ENCODE results near the gene MRGPRD. TPM values are rescaled to one million over a fixed set of nuclear protein-coding genes. Genes with fewer than 3 reads are reported as not detected.
A peak's percentile ranks its signal among the peaks of the same experiment; 100 is the strongest.

The MRGPRD gene
- total and polyA plus RNA-seq, 4 donors, result not detected

- Histone ChIP-seq H3K9ac (ENCODE audit: low read depth in 1 of 2, low read length in 2 of 2) (no peak overlapping the region), H3K4me1 (ENCODE audit: control insufficient read depth in 4 of 4, insufficient read depth in 4 of 4, low read length in 3 of 4) (peaks cover 27 to 49% (median 43%) of the 10 kb centered on the region in 4 donors), H3K27me3 (ENCODE audit: control insufficient read depth in 4 of 4, insufficient read depth in 4 of 4, low read length in 3 of 4) (no peaks in the 10 kb centered on the region), H3K9me3 (ENCODE audit: control insufficient read depth in 4 of 4, low read length in 3 of 4) (no peaks in the 10 kb centered on the region), H3K36me3 (ENCODE audit: control insufficient read depth in 4 of 4, insufficient read depth in 3 of 4, low read depth in 1 of 4, low read length in 3 of 4) (no peaks in the 10 kb centered on the region), H3K27ac (ENCODE audit: low read depth in 1 of 2, low read length in 2 of 2) (no peak overlapping the region), H3K4me3 (ENCODE audit: low read depth in 1 of 3, low read length in 3 of 3) (no peak overlapping the region)
- WGBS, result 93% methylated on average over 48 of the region's 48 CpGs
- TF ChIP-seq, protein P1, sequence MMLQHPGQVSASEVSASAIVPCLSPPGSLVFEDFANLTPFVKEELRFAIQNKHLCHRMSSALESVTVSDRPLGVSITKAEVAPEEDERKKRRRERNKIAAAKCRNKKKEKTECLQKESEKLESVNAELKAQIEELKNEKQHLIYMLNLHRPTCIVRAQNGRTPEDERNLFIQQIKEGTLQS (IDR thresholded peaks at IDR 0.05), result no peak
- TF ChIP-seq FOXA2 (IDR thresholded peaks at IDR 0.05), result no peak
- TF ChIP-seq RXRA (IDR thresholded peaks at IDR 0.05), result no peak
- no peak for TF ChIP-seq GABPA (IDR thresholded peaks at IDR 0.05 in 1 of 2, conservative IDR thresholded peaks at IDR 0.05 in 1 of 2)
- no peak for TF ChIP-seq JUND (IDR thresholded peaks at IDR 0.05)
- TF ChIP-seq, protein P2, sequence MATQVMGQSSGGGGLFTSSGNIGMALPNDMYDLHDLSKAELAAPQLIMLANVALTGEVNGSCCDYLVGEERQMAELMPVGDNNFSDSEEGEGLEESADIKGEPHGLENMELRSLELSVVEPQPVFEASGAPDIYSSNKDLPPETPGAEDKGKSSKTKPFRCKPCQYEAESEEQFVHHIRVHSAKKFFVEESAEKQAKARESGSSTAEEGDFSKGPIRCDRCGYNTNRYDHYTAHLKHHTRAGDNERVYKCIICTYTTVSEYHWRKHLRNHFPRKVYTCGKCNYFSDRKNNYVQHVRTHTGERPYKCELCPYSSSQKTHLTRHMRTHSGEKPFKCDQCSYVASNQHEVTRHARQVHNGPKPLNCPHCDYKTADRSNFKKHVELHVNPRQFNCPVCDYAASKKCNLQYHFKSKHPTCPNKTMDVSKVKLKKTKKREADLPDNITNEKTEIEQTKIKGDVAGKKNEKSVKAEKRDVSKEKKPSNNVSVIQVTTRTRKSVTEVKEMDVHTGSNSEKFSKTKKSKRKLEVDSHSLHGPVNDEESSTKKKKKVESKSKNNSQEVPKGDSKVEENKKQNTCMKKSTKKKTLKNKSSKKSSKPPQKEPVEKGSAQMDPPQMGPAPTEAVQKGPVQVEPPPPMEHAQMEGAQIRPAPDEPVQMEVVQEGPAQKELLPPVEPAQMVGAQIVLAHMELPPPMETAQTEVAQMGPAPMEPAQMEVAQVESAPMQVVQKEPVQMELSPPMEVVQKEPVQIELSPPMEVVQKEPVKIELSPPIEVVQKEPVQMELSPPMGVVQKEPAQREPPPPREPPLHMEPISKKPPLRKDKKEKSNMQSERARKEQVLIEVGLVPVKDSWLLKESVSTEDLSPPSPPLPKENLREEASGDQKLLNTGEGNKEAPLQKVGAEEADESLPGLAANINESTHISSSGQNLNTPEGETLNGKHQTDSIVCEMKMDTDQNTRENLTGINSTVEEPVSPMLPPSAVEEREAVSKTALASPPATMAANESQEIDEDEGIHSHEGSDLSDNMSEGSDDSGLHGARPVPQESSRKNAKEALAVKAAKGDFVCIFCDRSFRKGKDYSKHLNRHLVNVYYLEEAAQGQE (IDR thresholded peaks at IDR 0.05), result no peak
- no peak for TF ChIP-seq HNF4G (IDR thresholded peaks at IDR 0.05)
- TF ChIP-seq CTCF (IDR thresholded peaks at IDR 0.05; ENCODE audit: low read depth, low read length, missing input control), result no peak
- no peak for TF ChIP-seq FOXA1 (IDR thresholded peaks at IDR 0.05)
- TF ChIP-seq YY1 (IDR thresholded peaks at IDR 0.05), result no peak
- peak; percentile 23 for DNase-seq (ENCODE audit: low spot score)
Measured at GRCh38 chr11:69005631-69006368, 25.0 kb upstream of the MRGPRD start.

GRCh38 chr11:69005183-69005630 is 24.4 kb upstream of the MRGPRD start:
- H3K27ac ChIP-seq (ENCODE audit: low read depth in 1 of 2, low read length in 2 of 2), result no peak overlapping the region
- H3K9ac ChIP-seq (ENCODE audit: low read depth in 1 of 2, low read length in 2 of 2), result no peak overlapping the region
- no peaks in the 10 kb centered on the region for H3K9me3 ChIP-seq (ENCODE audit: control insufficient read depth in 4 of 4, low read length in 3 of 4)
- 96% methylated on average over 27 of the region's 27 CpGs for WGBS
- H3K27me3 ChIP-seq (ENCODE audit: control insufficient read depth in 4 of 4, insufficient read depth in 4 of 4, low read length in 3 of 4), result no peaks in the 10 kb centered on the region
- no peak for TF ChIP-seq CTCF (IDR thresholded peaks at IDR 0.05; ENCODE audit: low read depth, low read length, missing input control)
- TF ChIP-seq ZBTB33 (IDR thresholded peaks at IDR 0.05), result no peak
- TF ChIP-seq SP1 (IDR thresholded peaks at IDR 0.05), result no peak
- TF ChIP-seq EGR1 (IDR thresholded peaks at IDR 0.05; ENCODE audit: low read depth in 2 of 2), result no peak
- no peak for TF ChIP-seq FOXA2 (IDR thresholded peaks at IDR 0.05)
- no peak for TF ChIP-seq FOXA1 (IDR thresholded peaks at IDR 0.05)
- TF ChIP-seq MAX (IDR thresholded peaks at IDR 0.05), result no peak
- no peak overlapping the region for H3K4me3 ChIP-seq (ENCODE audit: low read depth in 1 of 3, low read length in 3 of 3)
- H3K4me1 ChIP-seq (ENCODE audit: control insufficient read depth in 4 of 4, insufficient read depth in 4 of 4, low read length in 3 of 4), result peaks cover 23 to 49% (median 41%) of the 10 kb centered on the region in 4 donors
- H3K36me3 ChIP-seq (ENCODE audit: control insufficient read depth in 4 of 4, insufficient read depth in 3 of 4, low read depth in 1 of 4, low read length in 3 of 4), result no peaks in the 10 kb centered on the region
- peak; percentile 28 for DNase-seq (ENCODE audit: low spot score)
